Lower lobe of right lung (tissue), 2 donors: ENCODE results near the gene MRPL46. TPM values are rescaled to one million over a fixed set of nuclear protein-coding genes. Genes with fewer than 3 reads are reported as not detected.

Source experiments
- ATAC-seq, 2 donors: fragments of 200-7000 bp; cut with Tn5 transposase; one replicate each; pipeline ENCODE4 v1.9.1; 2020 to 2022; ENCODE audit warnings: mild to moderate bottlenecking in 2 of 2, moderate library complexity in 2 of 2
- DNase-seq: peaks from one replicate; pipeline ENCODE4 v3.0.0-alpha.2; 2020
- H3K27ac ChIP-seq: fragments of 200-600 bp; one replicate; pipeline ENCODE4 v1.8.0; 2022
- H3K27me3 ChIP-seq: fragments of 200-600 bp; one replicate; pipeline ENCODE4 v1.8.0; 2022; ENCODE audit warnings: low read depth
- H3K36me3 ChIP-seq: fragments of 200-600 bp; one replicate; pipeline ENCODE4 v1.8.0; 2022; ENCODE audit warnings: mild to moderate bottlenecking
- H3K4me1 ChIP-seq: fragments of 200-600 bp; one replicate; pipeline ENCODE4 v1.8.0; 2022
- H3K4me3 ChIP-seq: fragments of 200-600 bp; one replicate; pipeline ENCODE4 v1.8.0; 2022; ENCODE audit warnings: mild to moderate bottlenecking
- H3K9me3 ChIP-seq: fragments of 200-600 bp; one replicate; pipeline ENCODE4 v1.8.0; 2022
- CTCF ChIP-seq: fragments of 200-600 bp; IDR thresholded peaks from one replicate; pipeline ENCODE4 v1.8.0; 2022; ENCODE audit warnings: antibody characterized with exemption, mild to moderate bottlenecking
- intact Hi-C: fragments of 100-400 bp; cut with DNase I; formaldehyde crosslinking; loops from one replicate; pipeline ENCODE4 v1.11.0; 2022
- long read RNA-seq: library from polyadenylated mRNA; unstranded; transcript quantifications from one replicate; pipeline ENCODE4 v2.0.0, GENCODE V29; 2021
- total RNA-seq: library from RNA; stranded (reverse); fragmentation: NEBNext Ultra II Directional; extraction: Animal tissue kit (Norgen Biotek cat#: 25700); gene quantifications from one replicate; pipeline ENCODE4 v1.2.1, GENCODE V29; 2021
- donor health status: DM: no; HTN: yes; CAD: no; lungs with severe emphysema.

Gene MRPL46
- total RNA-seq: 15.3 TPM
- long read RNA-seq, transcript MRPL46-201 (4 exons, 1,019 nt): major isoform, 23 of 26 reads
- long read RNA-seq, partial matches to known transcripts: 0 of 26 reads
- long read RNA-seq, other reads (novel, unspliced or antisense): 3 of 26 reads

- ATAC-seq (peak; percentile 98 to 99), DNase-seq (peak; percentile 92)
- Histone ChIP-seq H3K4me1 (peaks cover 27% of the 10 kb centered on the region), H3K9me3 (no peaks in the 10 kb centered on the region), H3K27ac (peak within 1 kb of the TSS; percentile 95), H3K36me3 (peaks cover 39% of the 10 kb centered on the region), H3K4me3 (peak within 1 kb of the TSS; percentile 93), H3K27me3 (no peaks in the 10 kb centered on the region)
- no peak for TF ChIP-seq CTCF
- intact Hi-C loops: no loop called here
Measured at GRCh38 chr15:88467073-88467934, at the start of gene MRPL46, which contains the start of gene MRPS11. Gene MRPL46, minus strand, starts transcription at chr15:88467388. Its CDS starts 11 bp downstream, at chr15:88467377. Gene MRPS11, plus strand, starts transcription at chr15:88467708. Its CDS starts 10 bp downstream, at chr15:88467718.

- Histone ChIP-seq H3K4me3 (no peak overlapping the region), H3K9me3 (no peaks in the 10 kb centered on the region), H3K27ac (no peak overlapping the region), H3K27me3 (no peaks in the 10 kb centered on the region), H3K4me1 (no peaks in the 10 kb centered on the region), H3K36me3 (peaks cover 61% of the 10 kb centered on the region)
- no peak for ATAC-seq
- no peak for DNase-seq
- intact Hi-C loops: no loop called here
- no peak for TF ChIP-seq CTCF
Measured at GRCh38 chr15:88513195-88513594, 46.0 kb upstream of the MRPL46 start.

- H3K4me3 ChIP-seq: no peak overlapping the region
- DNase-seq (no peak), ATAC-seq (no peak)
- no peaks in the 10 kb centered on the region for H3K4me1 ChIP-seq
- H3K27me3 ChIP-seq: no peaks in the 10 kb centered on the region
- intact Hi-C loops: no loop called here
- TF ChIP-seq CTCF: no peak
- no peak overlapping the region for H3K27ac ChIP-seq
- H3K36me3 ChIP-seq: peaks cover 64% of the 10 kb centered on the region
- no peaks in the 10 kb centered on the region for H3K9me3 ChIP-seq
Measured at GRCh38 chr15:88512601-88513000, 45.4 kb upstream of the MRPL46 start.

- Histone ChIP-seq H3K4me3 (no peak overlapping the region), H3K27me3 (no peaks in the 10 kb centered on the region), H3K36me3 (peaks cover 68% of the 10 kb centered on the region), H3K9me3 (no peaks in the 10 kb centered on the region), H3K4me1 (no peaks in the 10 kb centered on the region), H3K27ac (no peak overlapping the region)
- DNase-seq (no peak), ATAC-seq (no peak)
- no peak for TF ChIP-seq CTCF
- intact Hi-C loops: no loop called here
Measured at GRCh38 chr15:88512078-88512477, 44.9 kb upstream of the MRPL46 start.

GRCh38 chr15:88511161-88511560 is 44.0 kb upstream of the MRPL46 start:
- Histone ChIP-seq H3K27ac (no peak overlapping the region), H3K4me1 (no peaks in the 10 kb centered on the region), H3K9me3 (no peaks in the 10 kb centered on the region), H3K27me3 (no peaks in the 10 kb centered on the region), H3K4me3 (no peak overlapping the region), H3K36me3 (peaks cover 64% of the 10 kb centered on the region)
- TF ChIP-seq CTCF: no peak
- ATAC-seq (no peak), DNase-seq (no peak)
- intact Hi-C loops: no loop called here
